ENCODE measurements around the gene CYP17A1. TPM values are rescaled to one million over a fixed set of nuclear protein-coding genes. Genes with fewer than 3 reads are reported as not detected.
"Not testable (repeated sequence)": the region's sequence is repeated elsewhere in the genome, so short reads cannot be mapped to it uniquely, and the experiment has no call there.

The CYP17A1 gene
- total and polyA plus RNA-seq, 2 donors (not counting 1 experiment from before 2014, with no cell fraction given): not detected

DNA sequence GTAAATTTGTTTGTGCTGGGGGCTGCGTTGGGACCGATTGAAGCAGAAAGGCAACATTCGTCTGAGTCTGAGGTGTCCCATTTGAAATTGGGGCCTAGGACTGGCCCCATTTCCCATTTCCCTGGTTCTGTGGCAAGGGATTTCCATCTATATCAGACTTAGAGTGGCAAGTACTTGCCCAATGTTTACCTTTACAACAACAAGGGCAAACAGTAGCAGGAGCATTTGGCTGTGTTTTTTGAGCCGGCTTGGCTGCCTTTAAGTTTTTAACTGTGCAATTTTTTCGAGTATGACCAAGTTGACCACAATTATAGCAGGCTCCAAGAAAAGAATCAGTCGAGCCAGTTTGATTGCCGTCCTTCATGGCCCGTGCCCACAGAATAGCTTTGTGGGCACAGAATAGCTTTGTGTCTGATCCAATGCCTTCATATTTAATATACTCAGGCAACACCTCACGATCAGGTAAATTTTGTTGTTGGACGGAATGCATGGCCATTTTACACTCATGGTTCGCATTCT lies 4.7 kb upstream of the CYP17A1 start:
- Histone ChIP-seq H4K20me1 (ENCODE audit: control insufficient read depth, extremely low read depth, insufficient read depth, low read length) (no peaks in the 10 kb centered on the region), H3K79me2 (ENCODE audit: control insufficient read depth, insufficient read depth, low read length) (no peaks in the 10 kb centered on the region), H3K27ac (ENCODE audit: insufficient read depth, low read length) (no peak overlapping the region), H3K9ac (ENCODE audit: insufficient read depth, low read length) (no peak overlapping the region), H3K4me1 (ENCODE audit: control insufficient read depth, extremely low read depth, insufficient read depth, low read length) (no peaks in the 10 kb centered on the region), H3K36me3 (ENCODE audit: control insufficient read depth, insufficient read depth, low read length) (no peaks in the 10 kb centered on the region), H3K4me3 (replicated peaks in 1 of 4; ENCODE audit: control extremely low read depth in 1 of 4, insufficient read depth in 1 of 4, low read depth in 3 of 4, low read length in 4 of 4) (no peak overlapping the region), H2AFZ (ENCODE audit: low read length) (no peak overlapping the region), H3K4me2 (ENCODE audit: extremely low read depth, insufficient read depth, low read length) (no peak overlapping the region), H3K9me3 (ENCODE audit: control insufficient read depth, insufficient read depth, low read depth, low read length) (no peaks in the 10 kb centered on the region), H3K27me3 (ENCODE audit: control insufficient read depth, insufficient read depth, low read length) (peaks cover 5% of the 10 kb centered on the region)
- DNase-seq (ENCODE audit: low read depth in 2 of 2): no peak
- TF ChIP-seq, protein P1, sequence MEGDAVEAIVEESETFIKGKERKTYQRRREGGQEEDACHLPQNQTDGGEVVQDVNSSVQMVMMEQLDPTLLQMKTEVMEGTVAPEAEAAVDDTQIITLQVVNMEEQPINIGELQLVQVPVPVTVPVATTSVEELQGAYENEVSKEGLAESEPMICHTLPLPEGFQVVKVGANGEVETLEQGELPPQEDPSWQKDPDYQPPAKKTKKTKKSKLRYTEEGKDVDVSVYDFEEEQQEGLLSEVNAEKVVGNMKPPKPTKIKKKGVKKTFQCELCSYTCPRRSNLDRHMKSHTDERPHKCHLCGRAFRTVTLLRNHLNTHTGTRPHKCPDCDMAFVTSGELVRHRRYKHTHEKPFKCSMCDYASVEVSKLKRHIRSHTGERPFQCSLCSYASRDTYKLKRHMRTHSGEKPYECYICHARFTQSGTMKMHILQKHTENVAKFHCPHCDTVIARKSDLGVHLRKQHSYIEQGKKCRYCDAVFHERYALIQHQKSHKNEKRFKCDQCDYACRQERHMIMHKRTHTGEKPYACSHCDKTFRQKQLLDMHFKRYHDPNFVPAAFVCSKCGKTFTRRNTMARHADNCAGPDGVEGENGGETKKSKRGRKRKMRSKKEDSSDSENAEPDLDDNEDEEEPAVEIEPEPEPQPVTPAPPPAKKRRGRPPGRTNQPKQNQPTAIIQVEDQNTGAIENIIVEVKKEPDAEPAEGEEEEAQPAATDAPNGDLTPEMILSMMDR (conservative IDR thresholded peaks at IDR 0.05 in 1 of 2, IDR thresholded peaks at IDR 0.05 in 1 of 2; ENCODE audit: low read depth in 1 of 2, low read length in 2 of 2): no peak
- no peak for TF ChIP-seq EZH2 (IDR thresholded peaks at IDR 0.05; ENCODE audit: low read length, missing control alignments)

DNA sequence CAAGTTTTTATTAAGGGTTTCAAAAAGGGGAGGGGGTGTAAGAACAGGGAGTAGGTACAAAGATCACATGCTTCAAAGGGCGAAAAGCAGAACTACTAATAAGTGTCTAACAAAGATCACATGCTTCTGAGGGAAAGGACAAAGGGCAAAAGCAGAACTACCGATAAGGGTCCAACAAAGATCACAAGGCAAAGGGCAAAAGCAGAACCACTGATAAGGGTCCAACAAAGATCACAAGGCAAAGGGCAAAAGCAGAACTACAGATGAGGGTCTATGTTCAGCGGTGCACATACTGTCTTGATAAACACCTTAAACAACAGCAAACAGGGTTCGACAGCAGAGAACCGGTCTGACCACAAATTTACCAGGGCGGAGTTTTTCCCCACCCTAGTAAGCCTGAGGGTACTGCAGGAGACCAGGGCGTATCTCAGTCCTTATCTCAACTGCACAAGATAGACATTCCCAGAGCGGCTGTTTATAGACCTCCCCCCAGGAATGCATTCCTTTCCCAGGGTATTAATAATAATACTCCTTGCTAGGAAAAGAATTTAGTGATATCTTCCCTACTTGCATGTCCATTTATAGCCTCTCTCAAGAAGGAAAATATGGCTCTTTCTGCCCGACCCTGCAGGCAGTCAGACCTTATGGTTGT lies 1.2 kb upstream of the CYP17A1 start:
- H3K4me2 ChIP-seq (ENCODE audit: extremely low read depth, insufficient read depth, low read length); H3K4me3 ChIP-seq (replicated peaks in 1 of 4; ENCODE audit: control extremely low read depth in 1 of 4, insufficient read depth in 1 of 4, low read depth in 3 of 4, low read length in 4 of 4); H2AFZ ChIP-seq (ENCODE audit: low read length); H3K79me2 ChIP-seq (ENCODE audit: control insufficient read depth, insufficient read depth, low read length); H3K9ac ChIP-seq (ENCODE audit: insufficient read depth, low read length); H3K27ac ChIP-seq (ENCODE audit: insufficient read depth, low read length); H4K20me1 ChIP-seq (ENCODE audit: control insufficient read depth, extremely low read depth, insufficient read depth, low read length); H3K9me3 ChIP-seq (ENCODE audit: control insufficient read depth, insufficient read depth, low read depth, low read length); DNase-seq (ENCODE audit: low read depth in 2 of 2); H3K4me1 ChIP-seq (ENCODE audit: control insufficient read depth, extremely low read depth, insufficient read depth, low read length); H3K36me3 ChIP-seq (ENCODE audit: control insufficient read depth, insufficient read depth, low read length); H3K27me3 ChIP-seq (ENCODE audit: control insufficient read depth, insufficient read depth, low read length): not testable (repeated sequence)

DNA sequence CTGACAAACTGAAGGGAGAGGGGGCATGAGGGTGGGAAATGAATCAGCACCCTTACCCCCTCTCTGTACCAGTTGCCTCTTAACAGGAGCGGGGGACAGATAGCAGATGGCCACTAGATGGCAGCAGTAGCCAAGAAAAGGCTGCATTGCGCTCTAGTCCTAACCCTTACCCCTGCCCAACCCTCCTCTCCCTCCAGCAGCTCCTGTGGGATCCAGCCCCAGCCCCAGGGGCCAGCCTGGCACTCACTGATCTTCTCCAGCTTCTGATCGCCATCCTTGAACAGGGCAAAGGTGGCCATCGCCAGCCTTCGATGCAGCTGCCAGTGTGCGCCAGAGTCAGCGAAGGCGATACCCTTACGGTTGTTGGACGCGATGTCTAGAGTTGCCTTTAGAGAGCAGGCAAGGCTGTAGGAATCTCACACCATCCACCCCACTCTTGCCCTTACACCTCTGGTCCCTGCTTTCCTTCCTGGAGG lies 2.2 kb downstream of the CYP17A1 start:
- no peaks in the 10 kb centered on the region for H3K4me1 ChIP-seq (ENCODE audit: control insufficient read depth, extremely low read depth, insufficient read depth, low read length)
- TF ChIP-seq, protein P1 (conservative IDR thresholded peaks at IDR 0.05 in 1 of 2, IDR thresholded peaks at IDR 0.05 in 1 of 2; ENCODE audit: low read depth in 1 of 2, low read length in 2 of 2): peak; percentile 83 to 87
- no peak for TF ChIP-seq EZH2 (IDR thresholded peaks at IDR 0.05; ENCODE audit: low read length, missing control alignments)
- H3K36me3 ChIP-seq (ENCODE audit: control insufficient read depth, insufficient read depth, low read length): no peaks in the 10 kb centered on the region
- no peak overlapping the region for H3K4me3 ChIP-seq (replicated peaks in 1 of 4; ENCODE audit: control extremely low read depth in 1 of 4, insufficient read depth in 1 of 4, low read depth in 3 of 4, low read length in 4 of 4)
- H3K79me2 ChIP-seq (ENCODE audit: control insufficient read depth, insufficient read depth, low read length): no peaks in the 10 kb centered on the region
- peak; percentile 54 to 76 for DNase-seq (ENCODE audit: low read depth in 2 of 2)
- H3K27ac ChIP-seq (ENCODE audit: insufficient read depth, low read length): no peak overlapping the region
- H3K4me2 ChIP-seq (ENCODE audit: extremely low read depth, insufficient read depth, low read length): no peak overlapping the region
- H2AFZ ChIP-seq (ENCODE audit: low read length): no peak overlapping the region
- H3K9me3 ChIP-seq (ENCODE audit: control insufficient read depth, insufficient read depth, low read depth, low read length): no peaks in the 10 kb centered on the region
- H3K9ac ChIP-seq (ENCODE audit: insufficient read depth, low read length): no peak overlapping the region
- no peaks in the 10 kb centered on the region for H4K20me1 ChIP-seq (ENCODE audit: control insufficient read depth, extremely low read depth, insufficient read depth, low read length)
- no peaks in the 10 kb centered on the region for H3K27me3 ChIP-seq (ENCODE audit: control insufficient read depth, insufficient read depth, low read length)

Measured in fibroblast of lung (primary cell).